Activated T-cell treated with anti-CD3 and anti-CD28 coated beads for 1 hour (primary cell): Measurements from ENCODE around the gene TGM1.
"Not testable (repeated sequence)": the region's sequence is repeated elsewhere in the genome, so short reads cannot be mapped to it uniquely, and the experiment has no call there.

Experiments
- DNase-seq: peaks from one replicate; pipeline ENCODE4 v3.0.0-alpha.2; 2020; ENCODE audit warnings: low read depth

Gene TGM1

GRCh38 chr14:24206260-24207103 lies 56.5 kb downstream of the TGM1 start:
- no peak for DNase-seq

GRCh38 chr14:24204163-24205146 lies 58.5 kb downstream of the TGM1 start:
- no peak for DNase-seq

- DNase-seq, result not testable (repeated sequence)
Measured at GRCh38 chr14:24203249-24203886, 59.6 kb downstream of the TGM1 start.

GRCh38 chr14:24202538-24202937 lies 60.4 kb downstream of the TGM1 start:
- not testable (repeated sequence) for DNase-seq
